ENCODE measurements around the gene THAP3. TPM values are rescaled to one million over a fixed set of nuclear protein-coding genes. Genes with fewer than 3 reads are reported as not detected.
A peak's percentile ranks its signal among the peaks of the same experiment; 100 is the strongest.
"Not testable (repeated sequence)": the region's sequence is repeated elsewhere in the genome, so short reads cannot be mapped to it uniquely, and the experiment has no call there.

The THAP3 gene
- total RNA-seq, 2 experiments from 2014 or later, result 19.1 to 20.8 TPM

DNA sequence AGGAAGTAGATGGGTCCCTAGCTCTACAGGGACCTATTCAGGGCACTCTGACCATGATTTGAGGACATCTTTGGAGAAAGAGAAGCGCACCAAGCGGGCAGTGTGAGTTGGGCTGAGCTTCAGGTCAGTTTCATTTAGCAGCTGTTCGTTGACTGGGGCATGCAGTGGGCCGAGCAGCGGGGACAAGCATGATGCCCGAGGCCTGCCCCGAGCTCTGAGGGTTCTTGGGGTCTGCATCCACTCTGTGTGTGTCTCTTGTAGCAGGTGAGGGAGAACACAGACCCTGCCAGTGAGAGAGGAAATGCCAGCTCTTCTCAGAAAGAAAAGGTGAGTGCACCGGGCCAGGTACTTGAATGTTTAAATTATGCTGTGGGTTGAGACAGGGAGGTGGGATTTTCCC lies 5.4 kb downstream of the THAP3 start:
- POLR2A ChIA-PET, result interaction anchor here (1.0 kb wide), 1 partner anchor 138 kb away, joined by 3 read pairs; no protein-coding TSS in a partner anchor
- DNase-seq (no peak), ATAC-seq (no peak)
- no peaks in the 10 kb centered on the region for H3K9me3 Mint-ChIP-seq (ENCODE audit: insufficient read depth)
- H3K36me3 Mint-ChIP-seq (ENCODE audit: low read depth), result peaks cover 40% of the 10 kb centered on the region
- no peak overlapping the region for H3K4me3 Mint-ChIP-seq
- peaks cover 23% of the 10 kb centered on the region for H3K4me1 Mint-ChIP-seq (ENCODE audit: low read depth)
- no peaks in the 10 kb centered on the region for H3K27me3 Mint-ChIP-seq (ENCODE audit: low read depth)
- H3K27ac Mint-ChIP-seq, result no peak overlapping the region
- CTCF ChIA-PET, result interaction anchor here (1.4 kb wide), 1 partner anchor 12 kb away, joined by 3 read pairs; no protein-coding TSS in a partner anchor

DNA sequence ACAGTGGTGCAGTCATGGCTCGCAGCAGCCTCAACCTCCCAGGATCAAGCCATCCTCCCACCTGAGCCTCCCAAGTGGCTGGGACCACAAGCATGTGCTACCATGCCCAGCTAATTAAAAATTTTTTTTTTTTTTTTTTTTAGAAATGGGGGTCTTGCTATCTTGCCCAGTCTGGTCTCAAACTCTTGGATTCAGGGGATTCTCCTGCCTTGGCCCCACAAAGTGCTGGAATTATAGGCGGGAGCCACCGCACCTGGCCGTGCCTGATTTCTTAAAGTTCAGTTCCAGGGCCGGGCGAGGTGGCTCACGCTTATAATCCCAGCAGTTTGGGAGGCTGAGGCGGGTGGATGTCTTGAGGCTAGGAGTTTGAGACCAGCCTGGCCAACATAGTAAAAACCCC lies 6.4 kb downstream of the THAP3 start:
- CTCF ChIA-PET, result no interaction called here
- Mint-ChIP-seq H3K9me3 (ENCODE audit: insufficient read depth) (no peaks in the 10 kb centered on the region), H3K27ac (no peak overlapping the region), H3K27me3 (ENCODE audit: low read depth) (no peaks in the 10 kb centered on the region), H3K4me1 (ENCODE audit: low read depth) (peaks cover 22% of the 10 kb centered on the region), H3K36me3 (ENCODE audit: low read depth) (peaks cover 45% of the 10 kb centered on the region), H3K4me3 (no peak overlapping the region)
- POLR2A ChIA-PET, result no interaction called here
- DNase-seq (no peak), ATAC-seq (no peak)

- H3K27ac Mint-ChIP-seq, result no peak overlapping the region
- no peak overlapping the region for H3K4me3 Mint-ChIP-seq
- POLR2A ChIA-PET, result no interaction called here
Observed at GRCh38 chr1:6632588-6633514, 8.2 kb downstream of the THAP3 start.

DNA sequence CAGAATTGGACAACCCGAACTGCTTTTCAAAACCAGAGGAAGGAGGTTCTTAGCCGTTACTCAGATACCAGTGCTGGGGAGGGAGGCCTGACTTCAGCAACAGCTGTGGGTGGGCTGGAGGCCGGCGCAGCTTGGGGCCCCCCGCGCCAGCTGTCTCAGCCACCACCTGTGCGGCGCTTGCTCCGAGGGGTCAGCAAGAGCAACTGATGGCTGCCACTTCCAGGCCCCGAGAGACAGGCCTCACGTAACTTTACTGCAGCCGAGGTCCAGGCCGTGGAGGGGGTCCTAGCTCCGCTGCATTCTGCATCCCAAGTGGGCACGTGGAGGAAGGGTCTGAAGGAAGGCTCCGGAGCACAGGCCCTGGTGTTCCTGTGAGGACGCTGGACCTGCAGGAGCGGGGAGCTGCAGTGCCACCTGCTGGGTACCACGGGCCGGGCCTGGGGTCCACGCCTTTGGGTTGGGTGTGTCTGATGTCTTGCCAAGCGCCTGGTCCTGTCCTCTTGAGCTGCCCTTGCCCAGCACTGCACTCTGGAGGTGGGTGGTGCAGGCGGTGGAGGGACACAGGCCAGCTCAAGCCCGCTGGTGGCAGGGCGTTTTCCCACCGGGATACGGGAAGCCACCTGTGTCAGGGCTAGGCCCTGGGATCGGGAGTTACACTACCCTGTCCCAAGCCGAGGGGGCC lies 9.8 kb downstream of the THAP3 start:
- H3K4me1 Mint-ChIP-seq (ENCODE audit: low read depth), result peaks cover under 1% of the 10 kb centered on the region
- CTCF ChIA-PET, result interaction anchor here (0.7 to 3.1 kb wide), 4 partner anchors 12 to 145 kb away, joined by 3 to 9 read pairs (median 3); no protein-coding TSS in a partner anchor
- H3K36me3 Mint-ChIP-seq (ENCODE audit: low read depth), result peaks cover 44% of the 10 kb centered on the region

More at GRCh38 chr1:6632588-6633514, 8.2 kb downstream of the THAP3 start:
- CTCF ChIA-PET, result interaction anchor here (3.1 kb wide), 1 partner anchor 13 kb away, joined by 9 read pairs; no protein-coding TSS in a partner anchor
- Mint-ChIP-seq H3K9me3 (ENCODE audit: insufficient read depth) (no peaks in the 10 kb centered on the region), H3K27me3 (ENCODE audit: low read depth) (no peaks in the 10 kb centered on the region), H3K4me1 (ENCODE audit: low read depth) (peaks cover 5% of the 10 kb centered on the region), H3K36me3 (ENCODE audit: low read depth) (peaks cover 45% of the 10 kb centered on the region)
- DNase-seq (no peak), ATAC-seq (no peak)

GRCh38 chr1:6635161-6635909 lies 10.7 kb downstream of the THAP3 start:
- H3K27ac Mint-ChIP-seq, result no peak overlapping the region
- POLR2A ChIA-PET, result no interaction called here
- H3K27me3 Mint-ChIP-seq (ENCODE audit: low read depth), result no peaks in the 10 kb centered on the region
- DNase-seq, result no peak
- no peak for ATAC-seq
- CTCF ChIA-PET, result interaction anchor here (1.1 to 1.5 kb wide), 2 partner anchors 19 to 35 kb away, joined by 3 read pairs; no protein-coding TSS in a partner anchor
- no peaks in the 10 kb centered on the region for H3K4me1 Mint-ChIP-seq (ENCODE audit: low read depth)
- H3K36me3 Mint-ChIP-seq (ENCODE audit: low read depth), result peaks cover 40% of the 10 kb centered on the region
- H3K4me3 Mint-ChIP-seq, result no peak overlapping the region
- no peaks in the 10 kb centered on the region for H3K9me3 Mint-ChIP-seq (ENCODE audit: insufficient read depth)

More for the DNA sequence above, 9.8 kb downstream of the THAP3 start:
- POLR2A ChIA-PET, result no interaction called here
- ATAC-seq (peak; percentile 48), DNase-seq (peak; percentile 42)
- no peaks in the 10 kb centered on the region for H3K9me3 Mint-ChIP-seq (ENCODE audit: insufficient read depth)
- H3K27ac Mint-ChIP-seq, result no peak overlapping the region
- H3K27me3 Mint-ChIP-seq (ENCODE audit: low read depth), result no peaks in the 10 kb centered on the region
- H3K4me3 Mint-ChIP-seq, result no peak overlapping the region

GRCh38 chr1:6635910-6636760 lies 11.5 kb downstream of the THAP3 start:
- no peaks in the 10 kb centered on the region for H3K4me1 Mint-ChIP-seq (ENCODE audit: low read depth)
- no peaks in the 10 kb centered on the region for H3K27me3 Mint-ChIP-seq (ENCODE audit: low read depth)
- H3K36me3 Mint-ChIP-seq (ENCODE audit: low read depth), result peaks cover 38% of the 10 kb centered on the region
- ATAC-seq (no peak), DNase-seq (no peak)
- CTCF ChIA-PET, result interaction anchor here (1.1 to 1.5 kb wide), 3 partner anchors 8 to 145 kb away, joined by 3 read pairs; no protein-coding TSS in a partner anchor
- POLR2A ChIA-PET, result no interaction called here
- no peaks in the 10 kb centered on the region for H3K9me3 Mint-ChIP-seq (ENCODE audit: insufficient read depth)
- H3K4me3 Mint-ChIP-seq, result no peak overlapping the region
- no peak overlapping the region for H3K27ac Mint-ChIP-seq

GRCh38 chr1:6636778-6637177 lies 12.1 kb downstream of the THAP3 start:
- CTCF ChIA-PET, result interaction anchor here (1.1 to 1.5 kb wide), 4 partner anchors 9 to 146 kb away, joined by 3 to 8 read pairs (median 3); no protein-coding TSS in a partner anchor
- peak overlapping the region; percentile 12 for H3K27ac Mint-ChIP-seq
- POLR2A ChIA-PET, result not testable (repeated sequence)

DNA sequence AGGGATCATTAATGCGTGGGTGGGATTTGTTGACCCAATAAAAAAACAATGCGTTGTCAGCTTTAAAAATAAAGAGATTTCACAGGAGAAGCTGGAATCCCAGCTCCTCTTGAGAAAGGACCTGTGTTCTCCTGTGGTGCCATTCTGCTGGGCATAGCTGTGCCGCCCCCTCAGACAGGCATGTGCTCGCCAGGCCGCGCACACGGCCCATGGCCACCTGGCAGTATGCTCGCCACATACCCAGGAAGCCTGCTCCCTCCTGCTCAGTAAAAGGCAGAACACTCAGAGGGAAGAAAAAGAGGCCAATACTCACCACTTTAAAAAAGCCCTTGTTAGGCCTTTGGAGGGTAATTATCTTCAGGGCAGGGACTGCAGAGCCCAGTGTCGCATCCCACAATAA lies 13.1 kb downstream of the THAP3 start:
- CTCF ChIA-PET, result interaction anchor here (1.4 to 1.6 kb wide), 2 partner anchors 9 to 12 kb away, joined by 3 to 8 read pairs; no protein-coding TSS in a partner anchor
- H3K27ac Mint-ChIP-seq, result no peak overlapping the region
- no peaks in the 10 kb centered on the region for H3K4me1 Mint-ChIP-seq (ENCODE audit: low read depth)
- POLR2A ChIA-PET, result no interaction called here
- ATAC-seq (no peak), DNase-seq (no peak)
- no peaks in the 10 kb centered on the region for H3K27me3 Mint-ChIP-seq (ENCODE audit: low read depth)
- H3K36me3 Mint-ChIP-seq (ENCODE audit: low read depth), result peaks cover 41% of the 10 kb centered on the region
- no peaks in the 10 kb centered on the region for H3K9me3 Mint-ChIP-seq (ENCODE audit: insufficient read depth)
- no peak overlapping the region for H3K4me3 Mint-ChIP-seq

More at GRCh38 chr1:6636778-6637177, 12.1 kb downstream of the THAP3 start:
- not testable (repeated sequence) for ATAC-seq; H3K4me1 Mint-ChIP-seq (ENCODE audit: low read depth); DNase-seq; H3K27me3 Mint-ChIP-seq (ENCODE audit: low read depth); H3K9me3 Mint-ChIP-seq (ENCODE audit: insufficient read depth); H3K4me3 Mint-ChIP-seq
- peaks cover 41% of the 10 kb centered on the region for H3K36me3 Mint-ChIP-seq (ENCODE audit: low read depth)

GRCh38 chr1:6638226-6638625 lies 13.6 kb downstream of the THAP3 start:
- no peak overlapping the region for H3K27ac Mint-ChIP-seq
- no peak for DNase-seq
- H3K4me1 Mint-ChIP-seq (ENCODE audit: low read depth), result no peaks in the 10 kb centered on the region
- no peak for ATAC-seq
- H3K36me3 Mint-ChIP-seq (ENCODE audit: low read depth), result peaks cover 40% of the 10 kb centered on the region
- ChIA-PET POLR2A (no interaction called here), CTCF (interaction anchor here (1.4 to 1.6 kb wide), 2 partner anchors 8 to 12 kb away, joined by 3 to 8 read pairs; no protein-coding TSS in a partner anchor)
- H3K4me3 Mint-ChIP-seq, result no peak overlapping the region
- no peaks in the 10 kb centered on the region for H3K27me3 Mint-ChIP-seq (ENCODE audit: low read depth)
- no peaks in the 10 kb centered on the region for H3K9me3 Mint-ChIP-seq (ENCODE audit: insufficient read depth)

GRCh38 chr1:6640867-6641266 lies 16.2 kb downstream of the THAP3 start:
- ATAC-seq; H3K9me3 Mint-ChIP-seq (ENCODE audit: insufficient read depth); H3K4me3 Mint-ChIP-seq; H3K27me3 Mint-ChIP-seq (ENCODE audit: low read depth); H3K27ac Mint-ChIP-seq; POLR2A ChIA-PET; H3K4me1 Mint-ChIP-seq (ENCODE audit: low read depth); DNase-seq: not testable (repeated sequence)
- peaks cover 34% of the 10 kb centered on the region for H3K36me3 Mint-ChIP-seq (ENCODE audit: low read depth)
- CTCF ChIA-PET, result interaction anchor here (1.1 kb wide), 1 partner anchor 155 kb away, joined by 3 read pairs; no protein-coding TSS in a partner anchor

All from activated CD8-positive, alpha-beta T cell treated with anti-CD3 and anti-CD28 coated beads, Interleukin-2, amount 10 ng/mL, durations not matched to agents 7 days and 5 days (primary cell).